Kidney epithelial cell (primary cell): ENCODE data around the gene VAMP8. TPM values are rescaled to one million over a fixed set of nuclear protein-coding genes. Genes with fewer than 3 reads are reported as not detected.

Experiments used
- DNase-seq: peaks from one replicate; pipeline ENCODE4 v3.0.0-alpha.2; 2010; ENCODE audit warnings: low read depth
- H3K27me3 ChIP-seq: 2 replicates; pipeline ENCODE4 v1.6.0; 2011; ENCODE audit warnings: low read length; ENCODE audit not compliant: control insufficient read depth, insufficient read depth
- H3K36me3 ChIP-seq: 2 replicates; pipeline ENCODE4 v1.5.1; 2011; ENCODE audit warnings: low read length; ENCODE audit not compliant: control insufficient read depth, insufficient read depth
- H3K4me3 ChIP-seq: 2 replicates; pipeline ENCODE4 v1.5.1; 2011; ENCODE audit warnings: low read depth, mild to moderate bottlenecking, control low read depth, low read length
- total RNA-seq: library from RNA; depleted of rRNA; stranded (reverse); fragments of >200 nt; gene quantifications from 2 replicates; pipeline ENCODE4 v1.2.3, GENCODE V29; 2015
- TF ChIP-seq, protein P1 (sequence below): IDR thresholded peaks from 2 replicates; pipeline ENCODE4 v1.5.1; 2011; ENCODE audit warnings: mild to moderate bottlenecking, moderate library complexity, low read length, control low read depth, inconsistent platforms; ENCODE audit not compliant: insufficient read depth, poor library complexity, severe bottlenecking

The VAMP8 gene
- total RNA-seq, 1 donor from 2014 or later, result 53.5 TPM

DNA sequence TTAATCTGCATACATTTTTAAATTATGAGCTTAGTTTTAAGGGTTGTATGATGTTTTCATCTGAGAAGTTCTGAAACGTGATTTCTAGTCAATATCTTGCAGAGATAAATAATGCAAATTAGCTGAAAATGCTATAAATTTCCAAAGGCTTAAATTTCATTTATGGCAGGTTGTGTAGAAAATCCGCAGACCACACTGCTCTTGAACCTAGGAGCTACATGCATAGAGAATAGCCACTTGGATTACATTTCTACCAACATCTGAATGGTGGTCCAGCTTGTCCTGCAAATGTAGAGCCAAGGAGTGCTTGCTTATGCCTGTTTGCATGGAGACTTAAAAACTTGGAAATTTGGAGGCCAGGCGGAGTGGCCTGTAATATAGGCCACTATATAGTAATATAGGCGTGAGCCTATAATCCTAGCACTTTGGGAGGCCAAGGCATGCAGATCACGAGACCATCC is 31.6 kb upstream of the VAMP8 start:
- TF ChIP-seq, protein P1, sequence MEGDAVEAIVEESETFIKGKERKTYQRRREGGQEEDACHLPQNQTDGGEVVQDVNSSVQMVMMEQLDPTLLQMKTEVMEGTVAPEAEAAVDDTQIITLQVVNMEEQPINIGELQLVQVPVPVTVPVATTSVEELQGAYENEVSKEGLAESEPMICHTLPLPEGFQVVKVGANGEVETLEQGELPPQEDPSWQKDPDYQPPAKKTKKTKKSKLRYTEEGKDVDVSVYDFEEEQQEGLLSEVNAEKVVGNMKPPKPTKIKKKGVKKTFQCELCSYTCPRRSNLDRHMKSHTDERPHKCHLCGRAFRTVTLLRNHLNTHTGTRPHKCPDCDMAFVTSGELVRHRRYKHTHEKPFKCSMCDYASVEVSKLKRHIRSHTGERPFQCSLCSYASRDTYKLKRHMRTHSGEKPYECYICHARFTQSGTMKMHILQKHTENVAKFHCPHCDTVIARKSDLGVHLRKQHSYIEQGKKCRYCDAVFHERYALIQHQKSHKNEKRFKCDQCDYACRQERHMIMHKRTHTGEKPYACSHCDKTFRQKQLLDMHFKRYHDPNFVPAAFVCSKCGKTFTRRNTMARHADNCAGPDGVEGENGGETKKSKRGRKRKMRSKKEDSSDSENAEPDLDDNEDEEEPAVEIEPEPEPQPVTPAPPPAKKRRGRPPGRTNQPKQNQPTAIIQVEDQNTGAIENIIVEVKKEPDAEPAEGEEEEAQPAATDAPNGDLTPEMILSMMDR, result no peak
- Histone ChIP-seq H3K36me3 (peaks cover 7% of the 10 kb centered on the region), H3K27me3 (no peaks in the 10 kb centered on the region), H3K4me3 (no peak overlapping the region)
- DNase-seq, result no peak

- Histone ChIP-seq H3K4me3 (no peak overlapping the region), H3K27me3 (no peaks in the 10 kb centered on the region), H3K36me3 (peaks cover 5% of the 10 kb centered on the region)
- TF ChIP-seq, protein P1, result no peak
- DNase-seq, result no peak
These were observed 30.1 kb upstream of the VAMP8 start for GRCh38 chr2:85547089-85547858.

- no peak for DNase-seq
- TF ChIP-seq, protein P1, result no peak
- no peak overlapping the region for H3K4me3 ChIP-seq
- H3K36me3 ChIP-seq, result peaks cover 5% of the 10 kb centered on the region
- no peaks in the 10 kb centered on the region for H3K27me3 ChIP-seq
These were observed 29.4 kb upstream of the VAMP8 start for GRCh38 chr2:85547859-85548607.

GRCh38 chr2:85548608-85548900 is 28.8 kb upstream of the VAMP8 start:
- H3K36me3 ChIP-seq, result peaks cover 5% of the 10 kb centered on the region
- H3K27me3 ChIP-seq, result no peaks in the 10 kb centered on the region
- H3K4me3 ChIP-seq, result no peak overlapping the region
- TF ChIP-seq, protein P1, result no peak
- DNase-seq, result no peak

DNA sequence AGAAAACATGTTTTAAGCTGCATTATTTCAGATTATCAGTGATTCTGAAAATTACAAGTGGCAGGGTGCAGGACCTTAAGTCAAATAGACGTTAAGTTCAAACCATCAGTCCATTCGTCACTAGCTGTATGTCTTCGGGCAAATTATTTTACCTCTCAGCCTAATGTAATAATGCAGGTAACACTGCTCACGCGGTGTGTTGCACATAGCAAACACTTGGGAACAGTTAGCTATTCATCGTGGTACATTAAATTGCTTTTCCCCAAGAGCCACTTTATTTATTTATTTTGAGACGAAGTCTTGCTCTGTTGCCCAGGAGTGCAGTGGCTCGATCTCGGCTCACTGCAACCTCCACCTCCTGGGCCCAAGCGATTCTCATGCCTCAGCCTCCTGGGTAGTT is 28.3 kb upstream of the VAMP8 start:
- H3K36me3 ChIP-seq, result peaks cover 6% of the 10 kb centered on the region
- H3K27me3 ChIP-seq, result no peaks in the 10 kb centered on the region
- no peak for DNase-seq
- H3K4me3 ChIP-seq, result no peak overlapping the region
- TF ChIP-seq, protein P1, result no peak
